ENCODE results near the gene ICAM1. TPM values are rescaled to one million over a fixed set of nuclear protein-coding genes. Genes with fewer than 3 reads are reported as not detected.
A peak's percentile ranks its signal among the peaks of the same experiment; 100 is the strongest.

The ICAM1 gene
- total and polyA plus RNA-seq, 2 of the 13 experiments (the other 11 are each of a cell fraction or from before 2014, with no cell fraction given), result 37.9 to 98.4 TPM

DNA sequence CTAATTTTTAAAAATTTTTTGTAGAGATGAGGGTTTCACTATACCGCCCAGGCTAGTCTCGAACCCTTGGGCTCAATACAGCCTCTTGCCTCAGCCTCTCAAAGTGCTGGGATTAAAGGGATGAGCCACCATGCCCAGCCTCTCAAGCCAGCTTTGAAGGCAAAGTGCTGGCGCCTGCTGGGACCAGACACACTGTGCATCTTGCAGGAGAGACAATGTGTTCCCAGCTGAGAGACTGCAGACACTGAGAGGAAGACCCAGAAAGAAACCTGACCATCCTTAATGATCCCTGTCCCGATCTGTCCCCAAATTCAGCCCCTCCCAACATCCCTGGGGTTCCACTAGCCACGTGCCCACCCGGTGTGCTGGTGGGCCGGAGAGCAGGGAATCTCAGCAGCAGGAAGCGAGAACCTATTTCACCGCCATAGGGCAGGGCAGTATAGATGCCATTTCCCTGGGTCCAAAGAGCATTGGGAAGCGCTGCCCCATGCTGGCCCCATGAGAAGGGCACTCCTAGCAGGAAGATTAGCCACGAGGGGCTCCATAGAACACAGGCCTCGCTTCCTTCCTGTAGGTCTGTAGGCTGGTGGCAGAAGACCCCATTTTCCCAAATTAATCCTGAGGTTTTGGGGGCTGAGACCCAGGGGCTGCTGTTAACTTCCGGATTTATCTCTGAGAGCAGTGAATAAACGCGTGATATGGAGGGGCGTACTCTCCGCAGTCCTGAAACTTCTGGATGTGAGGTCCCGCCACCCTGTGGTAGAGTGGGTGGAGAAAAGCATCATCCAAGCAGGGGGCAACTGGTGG, 61.4 kb downstream of the ICAM1 start (continued):
- TF ChIP-seq ZNF501 (CRISPR knock-in tag; IDR thresholded peaks at IDR 0.05), result 0 out of 2 replicates have a peak, but pooled peaks have one; percentile 7
- peak; percentile 90 for TF ChIP-seq HNF4A (CRISPR knock-in tag; IDR thresholded peaks at IDR 0.05)
- TF ChIP-seq ARNTL (CRISPR knock-in tag; IDR thresholded peaks at IDR 0.05), result no peak; the same call in 1 of the 2 replicates
- TF ChIP-seq, protein P1, sequence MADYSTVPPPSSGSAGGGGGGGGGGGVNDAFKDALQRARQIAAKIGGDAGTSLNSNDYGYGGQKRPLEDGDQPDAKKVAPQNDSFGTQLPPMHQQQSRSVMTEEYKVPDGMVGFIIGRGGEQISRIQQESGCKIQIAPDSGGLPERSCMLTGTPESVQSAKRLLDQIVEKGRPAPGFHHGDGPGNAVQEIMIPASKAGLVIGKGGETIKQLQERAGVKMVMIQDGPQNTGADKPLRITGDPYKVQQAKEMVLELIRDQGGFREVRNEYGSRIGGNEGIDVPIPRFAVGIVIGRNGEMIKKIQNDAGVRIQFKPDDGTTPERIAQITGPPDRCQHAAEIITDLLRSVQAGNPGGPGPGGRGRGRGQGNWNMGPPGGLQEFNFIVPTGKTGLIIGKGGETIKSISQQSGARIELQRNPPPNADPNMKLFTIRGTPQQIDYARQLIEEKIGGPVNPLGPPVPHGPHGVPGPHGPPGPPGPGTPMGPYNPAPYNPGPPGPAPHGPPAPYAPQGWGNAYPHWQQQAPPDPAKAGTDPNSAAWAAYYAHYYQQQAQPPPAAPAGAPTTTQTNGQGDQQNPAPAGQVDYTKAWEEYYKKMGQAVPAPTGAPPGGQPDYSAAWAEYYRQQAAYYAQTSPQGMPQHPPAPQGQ (CRISPR knock-in tag; IDR thresholded peaks at IDR 0.05; ENCODE audit: borderline replicate concordance), result no peak
- TF ChIP-seq ZNF557 (CRISPR knock-in tag; IDR thresholded peaks at IDR 0.05), result no peak
- TF ChIP-seq ZNF235 (CRISPR knock-in tag; IDR thresholded peaks at IDR 0.05; ENCODE audit: borderline replicate concordance), result no peak
- no peak for TF ChIP-seq ZSCAN29 (CRISPR knock-in tag; conservative IDR thresholded peaks at IDR 0.05)
- no peak for TF ChIP-seq PCBP2 (optimal IDR thresholded peaks at IDR 0.05; ENCODE audit: low read depth, low read length, poor library complexity, severe bottlenecking)
- TF ChIP-seq NPAS2 (CRISPR knock-in tag; IDR thresholded peaks at IDR 0.05; ENCODE audit: borderline replicate concordance), result no peak
- TF ChIP-seq, protein P2, sequence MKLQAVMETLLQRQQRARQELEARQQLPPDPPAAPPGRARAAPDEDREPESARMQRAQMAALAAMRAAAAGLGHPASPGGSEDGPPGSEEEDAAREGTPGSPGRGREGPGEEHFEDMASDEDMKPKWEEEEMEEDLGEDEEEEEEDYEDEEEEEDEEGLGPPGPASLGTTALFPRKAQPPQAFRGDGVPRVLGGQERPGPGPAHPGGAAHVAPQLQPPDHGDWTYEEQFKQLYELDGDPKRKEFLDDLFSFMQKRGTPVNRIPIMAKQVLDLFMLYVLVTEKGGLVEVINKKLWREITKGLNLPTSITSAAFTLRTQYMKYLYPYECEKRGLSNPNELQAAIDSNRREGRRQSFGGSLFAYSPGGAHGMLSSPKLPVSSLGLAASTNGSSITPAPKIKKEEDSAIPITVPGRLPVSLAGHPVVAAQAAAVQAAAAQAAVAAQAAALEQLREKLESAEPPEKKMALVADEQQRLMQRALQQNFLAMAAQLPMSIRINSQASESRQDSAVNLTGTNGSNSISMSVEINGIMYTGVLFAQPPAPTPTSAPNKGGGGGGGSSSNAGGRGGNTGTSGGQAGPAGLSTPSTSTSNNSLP (IDR thresholded peaks at IDR 0.05; ENCODE audit: low read depth, low read length), result no peak
- TF ChIP-seq DMAP1 (CRISPR knock-in tag; IDR thresholded peaks at IDR 0.05), result no peak; the same call in 1 of the 2 replicates
- TF ChIP-seq PCBP1 (IDR thresholded peaks at IDR 0.05; ENCODE audit: borderline replicate concordance, low read depth, low read length), result no peak
- TF ChIP-seq ZBTB3 (CRISPR knock-in tag; IDR thresholded peaks at IDR 0.05; ENCODE audit: borderline replicate concordance, low read depth), result no peak; the same call in 1 of the 2 replicates
- no peak for TF ChIP-seq POGZ (CRISPR knock-in tag; IDR thresholded peaks at IDR 0.05)
- no peak for TF ChIP-seq ISX (CRISPR knock-in tag; conservative IDR thresholded peaks at IDR 0.05)
- no peak for TF ChIP-seq ATM (IDR thresholded peaks at IDR 0.05; ENCODE audit: borderline replicate concordance)
- no peak for TF ChIP-seq TCF7L2 (IDR thresholded peaks at IDR 0.05; ENCODE audit: low read depth, low read length)
- no peak for TF ChIP-seq ZNF326 (CRISPR knock-in tag; IDR thresholded peaks at IDR 0.05; ENCODE audit: borderline replicate concordance)
- no peak for TF ChIP-seq ZNF383 (CRISPR knock-in tag; IDR thresholded peaks at IDR 0.05; ENCODE audit: borderline replicate concordance)
- TF ChIP-seq ZEB1 (IDR thresholded peaks at IDR 0.05; ENCODE audit: insufficient replicate concordance, low read depth), result no peak
- TF ChIP-seq SMAD9 (CRISPR knock-in tag; IDR thresholded peaks at IDR 0.05), result no peak
- peak; percentile 12; the same call in 1 of the 2 replicates for TF ChIP-seq PITX1 (CRISPR knock-in tag; IDR thresholded peaks at IDR 0.05)
- TF ChIP-seq NAIF1 (CRISPR knock-in tag; IDR thresholded peaks at IDR 0.05; ENCODE audit: borderline replicate concordance), result peak; percentile 18; the same call in 1 of the 2 replicates
- TF ChIP-seq, protein P3, sequence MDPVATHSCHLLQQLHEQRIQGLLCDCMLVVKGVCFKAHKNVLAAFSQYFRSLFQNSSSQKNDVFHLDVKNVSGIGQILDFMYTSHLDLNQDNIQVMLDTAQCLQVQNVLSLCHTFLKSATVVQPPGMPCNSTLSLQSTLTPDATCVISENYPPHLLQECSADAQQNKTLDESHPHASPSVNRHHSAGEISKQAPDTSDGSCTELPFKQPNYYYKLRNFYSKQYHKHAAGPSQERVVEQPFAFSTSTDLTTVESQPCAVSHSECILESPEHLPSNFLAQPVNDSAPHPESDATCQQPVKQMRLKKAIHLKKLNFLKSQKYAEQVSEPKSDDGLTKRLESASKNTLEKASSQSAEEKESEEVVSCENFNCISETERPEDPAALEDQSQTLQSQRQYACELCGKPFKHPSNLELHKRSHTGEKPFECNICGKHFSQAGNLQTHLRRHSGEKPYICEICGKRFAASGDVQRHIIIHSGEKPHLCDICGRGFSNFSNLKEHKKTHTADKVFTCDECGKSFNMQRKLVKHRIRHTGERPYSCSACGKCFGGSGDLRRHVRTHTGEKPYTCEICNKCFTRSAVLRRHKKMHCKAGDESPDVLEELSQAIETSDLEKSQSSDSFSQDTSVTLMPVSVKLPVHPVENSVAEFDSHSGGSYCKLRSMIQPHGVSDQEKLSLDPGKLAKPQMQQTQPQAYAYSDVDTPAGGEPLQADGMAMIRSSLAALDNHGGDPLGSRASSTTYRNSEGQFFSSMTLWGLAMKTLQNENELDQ (CRISPR knock-in tag; IDR thresholded peaks at IDR 0.05; ENCODE audit: borderline replicate concordance), result no peak
- no peak; the same call in 1 of the 2 replicates for TF ChIP-seq NCOR1 (IDR thresholded peaks at IDR 0.05; ENCODE audit: borderline replicate concordance, low read length)

Data from HepG2 (cell line).